Activated T-cell treated with anti-CD3 and anti-CD28 coated beads, Interleukin-2, amount 50 U/mL, for 72 hours (primary cell): ENCODE results near the gene CDON. TPM values are rescaled to one million over a fixed set of nuclear protein-coding genes. Genes with fewer than 3 reads are reported as not detected.

ENCODE experiments used
- ATAC-seq, 2 donors: fragments of 150-1000 bp; cut with Tn5 transposase; replicated peaks in 1 of 2; 2 replicates each; pipeline ENCODE4 v1.10.0; 2021; ENCODE audit warnings: moderate library complexity in 2 of 2, mild to moderate bottlenecking in 1 of 2
- DNase-seq, 2 donors: peaks; one replicate each; pipeline ENCODE4 v3.0.0; 2021 to 2022; ENCODE audit warnings: mixed read lengths in 1 of 2
- H3K27ac Mint-ChIP-seq: one replicate; pipeline ENCODE4 v1.8.0; 2022; ENCODE audit warnings: mild to moderate bottlenecking, moderate library complexity, mixed read lengths
- H3K27me3 Mint-ChIP-seq: one replicate; pipeline ENCODE4 v1.8.0; 2022; ENCODE audit warnings: low read depth, mixed read lengths
- H3K36me3 Mint-ChIP-seq, 2 donors: one replicate each; pipeline ENCODE4 v1.8.0; 2022; ENCODE audit warnings: mixed read lengths in 2 of 2, mild to moderate bottlenecking in 1 of 2; ENCODE audit not compliant: insufficient read depth in 2 of 2
- H3K4me1 Mint-ChIP-seq: one replicate; pipeline ENCODE4 v1.8.0; 2022; ENCODE audit warnings: low read depth, mixed read lengths
- H3K4me3 Mint-ChIP-seq, 2 donors: one replicate each; pipeline ENCODE4 v1.8.0; 2022; ENCODE audit warnings: mild to moderate bottlenecking in 2 of 2, mixed read lengths in 2 of 2, moderate library complexity in 2 of 2
- H3K9me3 Mint-ChIP-seq, 2 donors: one replicate each; pipeline ENCODE4 v1.8.0; 2022; ENCODE audit warnings: mixed read lengths in 2 of 2
- total RNA-seq, 2 donors: library from RNA; stranded (reverse); gene quantifications; one replicate each; pipeline ENCODE4 v1.2.3, GENCODE V29; 2022

Gene CDON
- total RNA-seq, 2 donors from 2014 or later = 1.3 to 1.9 TPM

DNA sequence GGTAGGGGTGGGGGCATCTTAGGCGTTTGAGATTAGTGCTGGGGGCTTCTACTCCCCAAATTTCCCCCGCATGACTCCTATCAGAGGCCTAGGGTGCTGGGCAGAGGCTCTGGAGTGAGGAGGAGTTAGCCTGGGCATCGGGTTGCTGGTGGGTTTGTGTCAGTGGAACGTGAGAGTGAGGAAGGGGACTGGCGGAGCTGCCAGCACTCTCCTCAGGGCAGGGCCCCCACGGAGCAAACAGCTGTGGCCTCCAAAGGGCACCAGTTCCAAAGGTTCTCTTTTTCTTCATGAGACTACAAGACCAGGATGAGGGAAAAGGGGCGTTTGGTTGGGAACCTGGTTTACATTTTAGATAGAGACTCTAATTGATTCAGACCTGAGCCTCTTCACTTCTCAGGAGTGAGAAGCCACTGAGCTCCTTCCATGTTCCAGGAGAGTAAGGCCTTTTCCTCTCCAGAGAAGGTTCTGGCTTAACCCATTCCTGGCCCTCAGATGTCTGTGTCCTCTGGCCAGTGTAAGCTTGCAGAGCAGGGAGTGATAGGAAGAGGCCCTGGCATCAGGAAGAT is 35.6 kb upstream of the CDON start:
- no peaks in the 10 kb centered on the region for H3K36me3 Mint-ChIP-seq
- ATAC-seq (no peak), DNase-seq (no peak)
- no peaks in the 10 kb centered on the region for H3K4me1 Mint-ChIP-seq
- no peak overlapping the region for H3K27ac Mint-ChIP-seq
- no peaks in the 10 kb centered on the region for H3K27me3 Mint-ChIP-seq
- no peaks in the 10 kb centered on the region for H3K9me3 Mint-ChIP-seq
- H3K4me3 Mint-ChIP-seq = no peak overlapping the region

DNA sequence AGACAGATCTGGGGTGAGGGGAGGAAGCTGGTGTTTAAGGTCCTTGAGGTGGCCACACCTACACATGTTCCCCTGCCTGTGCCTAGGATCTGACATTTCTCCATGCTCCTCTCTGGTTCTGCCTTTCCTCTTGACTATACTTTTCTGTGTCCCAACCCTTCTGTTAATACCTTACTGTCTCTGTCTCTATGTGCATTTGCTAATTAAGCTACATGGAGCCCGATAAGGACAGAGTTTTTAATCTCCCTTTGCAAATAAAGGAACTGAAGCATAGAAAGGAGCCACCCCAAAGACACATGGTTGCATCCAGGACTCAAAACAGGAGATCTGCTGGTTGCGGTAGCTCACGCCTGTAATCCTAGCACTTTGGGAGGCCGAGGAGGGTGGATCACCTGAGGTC is 33.1 kb upstream of the CDON start:
- no peak for ATAC-seq
- no peaks in the 10 kb centered on the region for H3K4me1 Mint-ChIP-seq
- H3K27me3 Mint-ChIP-seq = no peaks in the 10 kb centered on the region
- no peak overlapping the region for H3K4me3 Mint-ChIP-seq
- H3K27ac Mint-ChIP-seq = no peak overlapping the region
- H3K9me3 Mint-ChIP-seq = no peaks in the 10 kb centered on the region
- DNase-seq = no peak
- H3K36me3 Mint-ChIP-seq = no peaks in the 10 kb centered on the region

DNA sequence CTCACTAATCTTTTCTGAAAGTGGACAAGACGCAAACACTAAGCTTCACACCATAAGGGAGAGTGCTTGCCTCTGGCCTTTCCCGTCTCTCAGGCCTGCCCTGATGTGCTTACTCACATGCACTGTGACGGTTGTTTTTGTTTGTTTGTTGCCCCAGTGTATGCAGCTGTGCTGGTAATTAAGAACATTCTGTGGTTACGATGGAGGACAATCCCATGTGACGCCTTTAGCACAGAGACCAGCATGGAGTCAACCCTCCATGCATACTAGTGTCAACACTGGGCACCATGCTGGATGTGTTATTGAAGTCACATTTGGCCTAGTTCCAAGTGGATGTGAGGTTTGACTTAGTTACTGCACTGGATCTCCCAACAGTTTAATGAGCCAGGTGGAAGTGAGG is 27.8 kb upstream of the CDON start:
- no peak overlapping the region for H3K4me3 Mint-ChIP-seq
- no peak overlapping the region for H3K27ac Mint-ChIP-seq
- no peaks in the 10 kb centered on the region for H3K4me1 Mint-ChIP-seq
- no peaks in the 10 kb centered on the region for H3K27me3 Mint-ChIP-seq
- no peaks in the 10 kb centered on the region for H3K9me3 Mint-ChIP-seq
- no peaks in the 10 kb centered on the region for H3K36me3 Mint-ChIP-seq
- DNase-seq = no peak
- no peak for ATAC-seq

DNA sequence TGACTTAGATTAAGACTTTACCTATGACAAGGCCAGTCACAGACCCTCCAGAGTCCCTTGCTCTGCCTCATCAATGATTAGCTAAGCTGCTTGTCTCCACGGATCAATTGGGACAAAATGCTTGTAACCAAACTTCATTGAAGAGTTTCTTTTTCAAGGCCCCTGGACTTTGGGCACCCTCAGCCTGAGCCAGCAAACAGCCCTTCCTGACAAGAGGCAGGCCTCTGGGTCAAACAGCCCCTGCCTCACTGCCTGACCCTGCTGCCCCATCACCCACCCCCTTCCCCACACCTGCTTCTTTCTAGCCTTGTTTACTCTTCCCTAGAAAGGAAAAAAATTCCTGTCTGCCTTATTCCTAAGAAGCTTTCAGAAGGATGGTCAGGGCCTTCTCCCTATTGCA is 26.3 kb upstream of the CDON start:
- no peaks in the 10 kb centered on the region for H3K36me3 Mint-ChIP-seq
- no peak overlapping the region for H3K27ac Mint-ChIP-seq

DNA sequence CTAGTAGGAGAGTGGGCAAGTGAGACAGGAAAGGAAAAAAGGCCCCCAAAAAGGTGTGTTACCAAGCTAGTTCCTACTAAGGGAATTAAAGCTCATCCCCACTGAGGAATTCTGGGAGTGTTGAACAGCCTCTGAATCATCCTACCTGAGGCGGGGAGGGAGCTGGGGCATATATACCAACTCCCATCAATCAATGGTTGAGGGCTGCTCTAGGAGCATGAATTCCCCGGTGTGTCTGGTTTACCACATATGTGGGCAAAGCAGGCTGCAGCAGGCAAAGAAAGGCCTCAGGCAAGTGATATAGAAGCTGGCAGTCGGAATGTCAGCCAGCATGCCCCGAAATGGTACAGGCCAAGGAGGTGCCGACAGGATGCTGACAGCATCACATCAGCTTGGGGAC is 23.6 kb upstream of the CDON start:
- H3K36me3 Mint-ChIP-seq = no peaks in the 10 kb centered on the region
- no peaks in the 10 kb centered on the region for H3K9me3 Mint-ChIP-seq
- no peak for ATAC-seq
- H3K4me1 Mint-ChIP-seq = peaks cover 19% of the 10 kb centered on the region
- no peaks in the 10 kb centered on the region for H3K27me3 Mint-ChIP-seq
- no peak for DNase-seq
- H3K4me3 Mint-ChIP-seq = no peak overlapping the region
- H3K27ac Mint-ChIP-seq = no peak overlapping the region

More for the DNA sequence above, 26.3 kb upstream of the CDON start:
- no peaks in the 10 kb centered on the region for H3K9me3 Mint-ChIP-seq
- no peak for DNase-seq
- no peak for ATAC-seq
- no peak overlapping the region for H3K4me3 Mint-ChIP-seq
- no peaks in the 10 kb centered on the region for H3K27me3 Mint-ChIP-seq
- H3K4me1 Mint-ChIP-seq = peaks cover 10% of the 10 kb centered on the region

DNA sequence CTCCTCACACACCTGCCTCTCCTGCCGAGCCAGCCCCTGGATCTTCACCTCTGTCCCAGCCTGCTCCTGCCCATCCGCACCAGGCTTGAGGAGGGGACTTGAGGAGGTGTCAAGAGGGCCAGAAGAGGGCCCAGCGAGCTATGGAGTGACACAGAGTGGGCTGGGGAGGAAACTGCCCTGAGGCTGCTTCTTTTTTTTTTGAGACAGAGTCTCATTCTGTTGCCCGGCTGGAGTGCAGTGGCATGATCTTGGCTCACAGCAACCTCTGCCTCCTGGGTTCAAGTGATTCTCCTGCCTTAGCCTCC is 21.9 kb upstream of the CDON start:
- peaks cover 19% of the 10 kb centered on the region for H3K4me1 Mint-ChIP-seq
- peak in 1 of 2 donors; percentile 32 for ATAC-seq
- H3K27ac Mint-ChIP-seq = no peak overlapping the region
- DNase-seq = peak in 1 of 2 donors; percentile 3
- H3K9me3 Mint-ChIP-seq = no peaks in the 10 kb centered on the region
- no peaks in the 10 kb centered on the region for H3K36me3 Mint-ChIP-seq
- peak overlapping the region in 1 of 2 donors; percentile 76 for H3K4me3 Mint-ChIP-seq
- H3K27me3 Mint-ChIP-seq = no peaks in the 10 kb centered on the region

DNA sequence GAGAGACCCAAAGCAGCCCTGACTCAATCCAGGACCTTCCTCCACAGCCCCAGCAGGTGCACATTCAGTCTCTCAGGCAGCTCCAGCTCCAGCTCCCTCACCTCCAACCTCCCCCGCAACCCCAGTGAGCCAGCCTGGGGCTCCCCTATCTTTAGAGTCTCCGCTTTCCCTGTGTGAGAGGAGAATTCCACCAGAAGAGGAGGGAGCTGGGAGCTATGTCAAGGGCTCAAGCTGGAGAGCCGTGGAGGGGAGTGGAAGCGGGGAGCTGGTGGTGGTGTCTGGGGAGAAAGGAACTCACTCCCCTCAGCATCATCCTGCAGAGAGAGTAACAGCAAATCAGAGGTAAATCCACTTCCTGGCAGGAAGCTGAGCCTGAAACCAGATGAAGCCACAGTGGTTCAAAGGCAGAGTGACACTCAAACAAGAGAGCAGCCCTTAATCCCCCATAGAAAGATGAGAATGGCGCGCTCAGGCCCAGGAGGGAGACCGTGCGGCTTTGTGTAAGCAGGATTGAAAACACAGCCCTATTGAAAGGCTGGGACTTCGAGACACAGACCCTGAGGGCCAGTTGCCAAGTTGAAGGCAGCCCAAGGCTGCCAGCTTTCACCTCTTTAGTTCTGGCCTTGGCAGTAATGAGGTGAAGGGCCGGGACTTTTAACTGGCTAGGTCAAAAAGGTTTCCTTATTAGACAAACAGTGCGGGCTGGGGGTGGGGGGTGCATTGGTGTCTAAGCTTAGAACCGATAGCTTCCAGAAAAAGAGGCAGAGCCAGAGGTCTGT is 21.4 kb upstream of the CDON start:
- Mint-ChIP-seq H3K9me3 (no peaks in the 10 kb centered on the region), H3K4me1 (peaks cover 19% of the 10 kb centered on the region), H3K27me3 (no peaks in the 10 kb centered on the region), H3K36me3 (no peaks in the 10 kb centered on the region), H3K27ac (peak overlapping the region; percentile 34), H3K4me3 (peak overlapping the region; percentile 46 to 76)
- DNase-seq (peak; percentile 27 to 36), ATAC-seq (peak; percentile 83 to 86)

DNA sequence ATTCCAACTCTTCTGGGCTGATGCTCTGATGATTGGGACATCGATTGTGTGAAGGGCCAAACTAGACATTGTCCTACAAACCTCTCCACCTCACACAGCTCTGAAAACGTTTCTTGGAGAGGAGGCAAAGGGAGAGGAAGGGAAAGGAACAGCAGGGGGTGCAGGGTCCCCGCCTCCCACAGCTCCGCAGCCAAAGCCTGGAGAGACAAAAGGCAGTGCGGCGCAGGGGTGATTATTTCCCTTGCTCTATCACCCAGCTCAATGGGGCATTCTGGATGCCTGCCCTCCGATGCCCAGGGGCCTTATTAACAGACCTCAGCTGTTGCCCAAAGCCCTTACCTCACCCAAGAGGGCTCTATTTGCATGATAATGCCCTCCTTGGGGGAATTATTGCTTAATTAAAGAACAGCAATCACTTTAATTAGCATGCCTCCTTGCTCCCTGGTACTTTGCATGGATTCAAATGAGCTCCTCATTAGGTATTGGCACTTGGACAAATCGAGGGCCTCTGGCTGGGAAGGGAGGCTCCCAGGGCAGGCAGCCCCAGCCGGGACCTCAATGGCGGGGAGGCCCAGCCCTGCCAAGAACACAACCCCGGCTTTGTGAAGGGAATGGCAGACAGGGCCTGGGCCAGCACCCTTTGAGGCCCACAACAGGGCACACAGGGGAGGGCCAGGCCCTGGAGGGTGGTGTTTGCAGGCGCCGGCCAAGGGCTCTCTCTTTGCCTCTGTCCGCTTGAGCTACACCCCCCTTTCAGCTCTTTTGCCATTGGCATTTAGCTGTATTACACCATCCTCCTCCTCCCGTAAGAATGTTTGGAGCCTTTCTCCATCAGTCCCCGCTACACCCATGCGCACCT is 19.8 kb upstream of the CDON start:
- no peak for DNase-seq
- no peaks in the 10 kb centered on the region for H3K27me3 Mint-ChIP-seq
- peaks cover 19% of the 10 kb centered on the region for H3K4me1 Mint-ChIP-seq
- no peaks in the 10 kb centered on the region for H3K36me3 Mint-ChIP-seq
- no peak for ATAC-seq
- no peaks in the 10 kb centered on the region for H3K9me3 Mint-ChIP-seq
- H3K27ac Mint-ChIP-seq = no peak overlapping the region
- H3K4me3 Mint-ChIP-seq = no peak overlapping the region

DNA sequence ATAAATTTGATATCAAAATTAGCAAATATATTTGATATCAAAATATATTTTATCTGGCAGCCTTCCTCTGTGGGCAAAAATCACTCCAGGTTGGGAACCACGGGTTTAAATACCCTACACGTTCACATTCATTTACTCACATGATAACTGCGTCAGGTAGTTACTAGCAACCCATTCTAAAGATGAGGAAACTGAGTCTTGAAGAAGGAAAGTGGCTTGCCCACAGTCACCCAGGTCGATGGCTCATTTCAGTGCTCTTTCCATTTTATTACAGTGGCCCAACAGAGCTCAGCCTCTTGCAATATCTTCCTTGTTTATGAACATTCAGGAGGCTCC is 19.2 kb upstream of the CDON start:
- no peak for ATAC-seq
- Mint-ChIP-seq H3K4me1 (peaks cover 19% of the 10 kb centered on the region), H3K9me3 (no peaks in the 10 kb centered on the region), H3K36me3 (no peaks in the 10 kb centered on the region), H3K27me3 (no peaks in the 10 kb centered on the region), H3K27ac (no peak overlapping the region), H3K4me3 (no peak overlapping the region)
- no peak for DNase-seq

DNA sequence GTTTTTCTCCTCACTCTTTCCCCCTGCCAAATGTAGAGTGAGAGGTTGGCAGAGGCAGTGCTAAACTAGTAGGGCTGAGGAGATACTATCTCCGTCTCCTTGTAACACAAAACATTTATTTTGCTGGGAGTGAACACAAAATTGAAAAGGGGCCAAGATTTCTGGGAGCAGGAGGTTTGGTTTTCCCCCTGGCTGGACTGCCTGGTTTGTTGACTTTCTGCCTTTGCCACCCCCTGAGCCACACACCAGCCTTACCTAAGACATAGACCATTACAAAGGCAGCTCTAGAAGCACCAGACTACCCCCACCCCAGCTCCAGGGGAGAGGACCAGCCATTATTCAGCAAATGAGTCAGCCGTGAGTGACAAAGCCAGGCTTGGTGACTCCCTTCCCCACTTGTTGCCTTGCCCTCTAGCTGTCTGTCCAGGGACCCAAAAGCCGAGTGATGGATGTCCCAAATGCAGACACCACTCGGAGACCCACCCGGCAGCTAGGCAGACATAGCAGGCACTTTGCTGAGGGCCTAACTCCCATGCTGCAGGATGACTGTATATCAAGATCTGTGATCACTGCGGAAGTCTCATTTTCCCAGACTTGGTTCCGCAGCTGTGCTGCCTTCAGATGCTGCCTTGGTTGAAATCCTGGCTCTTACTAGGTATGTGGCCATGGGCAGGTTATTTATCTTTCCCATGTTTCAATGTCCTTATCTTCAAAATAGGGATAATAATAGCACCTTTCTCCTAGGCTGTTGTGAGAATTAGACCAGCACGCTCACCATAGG is 17.7 kb upstream of the CDON start:
- Mint-ChIP-seq H3K4me3 (no peak overlapping the region), H3K27me3 (no peaks in the 10 kb centered on the region), H3K4me1 (peaks cover 19% of the 10 kb centered on the region), H3K36me3 (no peaks in the 10 kb centered on the region), H3K27ac (no peak overlapping the region), H3K9me3 (no peaks in the 10 kb centered on the region)
- no peak for DNase-seq
- no peak for ATAC-seq

DNA sequence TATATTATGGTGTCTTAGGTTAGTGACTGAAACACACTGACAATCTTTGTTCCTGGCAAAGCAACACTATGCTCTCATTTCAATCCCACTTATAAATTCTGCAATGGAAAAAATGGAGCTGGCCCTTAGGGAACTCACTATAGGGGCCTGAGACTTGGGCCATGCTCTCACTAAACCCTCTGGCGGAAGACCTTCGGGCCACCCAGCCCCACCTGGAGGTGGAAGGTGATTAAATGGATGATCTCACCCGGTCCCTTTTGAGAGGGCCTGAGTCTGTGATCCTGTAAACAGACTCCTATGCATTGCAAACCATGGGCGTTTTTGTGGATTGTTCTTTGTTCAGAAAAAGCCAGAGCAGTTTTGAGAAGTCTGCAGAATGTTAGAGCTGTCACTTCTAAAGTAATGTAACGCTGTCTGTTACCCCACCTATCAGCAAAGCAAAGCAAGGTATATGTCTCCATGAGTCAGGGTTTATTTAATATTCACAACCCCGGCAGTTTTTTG is 17.0 kb upstream of the CDON start:
- Mint-ChIP-seq H3K36me3 (no peaks in the 10 kb centered on the region), H3K27me3 (no peaks in the 10 kb centered on the region), H3K9me3 (no peaks in the 10 kb centered on the region), H3K27ac (no peak overlapping the region), H3K4me1 (peaks cover 16% of the 10 kb centered on the region), H3K4me3 (no peak overlapping the region)
- DNase-seq (no peak), ATAC-seq (no peak)

DNA sequence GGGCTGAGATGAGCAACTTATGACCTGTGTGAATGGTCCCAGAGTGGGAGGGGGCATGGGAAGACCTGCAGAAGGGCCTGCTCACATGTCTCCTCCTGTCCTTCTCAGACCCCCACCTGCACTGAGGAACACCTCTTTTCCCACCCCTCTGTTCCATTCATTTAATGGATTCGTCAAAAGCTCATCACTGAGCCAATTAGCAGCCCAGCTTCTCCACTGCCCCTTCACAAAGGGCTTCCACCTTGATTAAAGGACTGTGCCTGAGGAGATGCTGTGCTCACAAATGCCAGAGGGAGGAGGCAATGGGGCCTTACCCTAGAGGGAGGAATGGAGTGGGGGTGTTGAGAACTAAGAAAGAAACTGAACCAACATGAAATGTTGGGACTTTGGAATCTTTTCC is 14.0 kb upstream of the CDON start:
- no peaks in the 10 kb centered on the region for H3K9me3 Mint-ChIP-seq
- no peaks in the 10 kb centered on the region for H3K36me3 Mint-ChIP-seq
- no peak overlapping the region for H3K4me3 Mint-ChIP-seq
- ATAC-seq (no peak), DNase-seq (no peak)
- no peak overlapping the region for H3K27ac Mint-ChIP-seq
- H3K27me3 Mint-ChIP-seq = no peaks in the 10 kb centered on the region
- no peaks in the 10 kb centered on the region for H3K4me1 Mint-ChIP-seq
